Heart left ventricle (tissue), 13 donors: Measurements from ENCODE around the gene LTO1.

Experiments
- POLR2A ChIP-seq, 2 donors: fragments of 450-650 bp; IDR thresholded peaks; one replicate each; pipeline ENCODE4 v1.6.1; 2017; ENCODE audit warnings: antibody characterized with exemption in 2 of 2, mild to moderate bottlenecking in 2 of 2, moderate library complexity in 2 of 2
- TF ChIP-seq, protein P1 (sequence below), 12 donors: fragments of 200-600 bp; sonication (generic) in 4 of 12; IDR thresholded peaks; one replicate each; pipeline versions ENCODE4 v1.5.0 to v1.8.0; 2018 to 2022; ENCODE audit warnings: antibody characterized with exemption in 12 of 12, mild to moderate bottlenecking in 5 of 12
- donor health status: ischemic (EF 13 %, LVEDD 7.1; RV severe dilation, severe dysfunction).
- donor health status: DM: no; HTN: yes; CAD: no.
- donor health status: DM: no; HTN: no; CAD: no.
- donor health status: ischemic (EF 25% LVEDD 6.9; RV normal size, moderate dysfunction).
- donor health status: ischemic (EF 25% LVEDD 5.7; RV mildly dilated, moderate dysfunction).
- donor health status: ischemic (EF 35%, LVEDD 5.7; RV mildly dilated, moderate dysfunction).
- donor health status: nonischemic (EF 11% LVEDD 7.7; RV severe dilation, severe dysfunction).
- donor health status: DM: yes; HTN: yes; CAD: no.
- donor health status: PGD.
- donor health status: ischemic (EF 29% LVEDD 5.4; RV normal size, mild dysfunction).
- donor health status: nonischemic (EF 23%, LVEDD 6.1; RV moderate dilation, normal function).

GRCh38 chr11:69662806-69663205 is 12.3 kb downstream of the LTO1 start:
- TF ChIP-seq, protein P1, sequence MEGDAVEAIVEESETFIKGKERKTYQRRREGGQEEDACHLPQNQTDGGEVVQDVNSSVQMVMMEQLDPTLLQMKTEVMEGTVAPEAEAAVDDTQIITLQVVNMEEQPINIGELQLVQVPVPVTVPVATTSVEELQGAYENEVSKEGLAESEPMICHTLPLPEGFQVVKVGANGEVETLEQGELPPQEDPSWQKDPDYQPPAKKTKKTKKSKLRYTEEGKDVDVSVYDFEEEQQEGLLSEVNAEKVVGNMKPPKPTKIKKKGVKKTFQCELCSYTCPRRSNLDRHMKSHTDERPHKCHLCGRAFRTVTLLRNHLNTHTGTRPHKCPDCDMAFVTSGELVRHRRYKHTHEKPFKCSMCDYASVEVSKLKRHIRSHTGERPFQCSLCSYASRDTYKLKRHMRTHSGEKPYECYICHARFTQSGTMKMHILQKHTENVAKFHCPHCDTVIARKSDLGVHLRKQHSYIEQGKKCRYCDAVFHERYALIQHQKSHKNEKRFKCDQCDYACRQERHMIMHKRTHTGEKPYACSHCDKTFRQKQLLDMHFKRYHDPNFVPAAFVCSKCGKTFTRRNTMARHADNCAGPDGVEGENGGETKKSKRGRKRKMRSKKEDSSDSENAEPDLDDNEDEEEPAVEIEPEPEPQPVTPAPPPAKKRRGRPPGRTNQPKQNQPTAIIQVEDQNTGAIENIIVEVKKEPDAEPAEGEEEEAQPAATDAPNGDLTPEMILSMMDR (IDR thresholded peaks at IDR 0.05) = no peak
- TF ChIP-seq POLR2A (IDR thresholded peaks at IDR 0.05) = no peak
